HG02852 (cell line): ENCODE measurements around the gene ADCY3.

Experiments used
- ATAC-seq: cut with Tn5 transposase; IDR thresholded peaks from one replicate; pipeline ENCODE4 v1.9.1; 2021; ENCODE audit warnings: mild to moderate bottlenecking, moderate library complexity; ENCODE audit not compliant: unreplicated experiment

The ADCY3 gene

GRCh38 chr2:24906466-24906865 lies 13.6 kb downstream of the ADCY3 start:
- ATAC-seq = no peak

GRCh38 chr2:24903161-24904103 lies 16.6 kb downstream of the ADCY3 start:
- ATAC-seq = no peak

GRCh38 chr2:24899361-24899910 lies 20.6 kb downstream of the ADCY3 start:
- no peak for ATAC-seq

- ATAC-seq = no peak
Observed at GRCh38 chr2:24898122-24899109, 21.6 kb downstream of the ADCY3 start.

- ATAC-seq = no peak
Observed at GRCh38 chr2:24894750-24895149, 25.3 kb downstream of the ADCY3 start.

- ATAC-seq = no peak
Observed at GRCh38 chr2:24893934-24894333, 26.1 kb downstream of the ADCY3 start.

GRCh38 chr2:24892928-24893327 lies 27.1 kb downstream of the ADCY3 start:
- ATAC-seq = no peak

- no peak for ATAC-seq
Observed at GRCh38 chr2:24891201-24891600, 28.8 kb downstream of the ADCY3 start.

- no peak for ATAC-seq
Observed at GRCh38 chr2:24889221-24889620, 30.8 kb downstream of the ADCY3 start.

- ATAC-seq = no peak
Observed at GRCh38 chr2:24888177-24888576, 31.9 kb downstream of the ADCY3 start.

GRCh38 chr2:24887307-24887874 lies 32.6 kb downstream of the ADCY3 start:
- no peak for ATAC-seq

GRCh38 chr2:24886691-24887304 lies 33.2 kb downstream of the ADCY3 start:
- no peak for ATAC-seq

- no peak for ATAC-seq
Observed at GRCh38 chr2:24886126-24886501, 33.9 kb downstream of the ADCY3 start.

GRCh38 chr2:24885221-24886125 lies 34.6 kb downstream of the ADCY3 start:
- ATAC-seq = no peak

- ATAC-seq = no peak
Observed at GRCh38 chr2:24883946-24884345, 36.1 kb downstream of the ADCY3 start.

GRCh38 chr2:24881623-24882022 lies 38.4 kb downstream of the ADCY3 start:
- no peak for ATAC-seq

- ATAC-seq = no peak
Observed at GRCh38 chr2:24881158-24881557, 38.9 kb downstream of the ADCY3 start.

- no peak for ATAC-seq
Observed at GRCh38 chr2:24878341-24878740, 41.7 kb downstream of the ADCY3 start.

- ATAC-seq = no peak
Observed at GRCh38 chr2:24877646-24878045, 42.4 kb downstream of the ADCY3 start.
